ENCODE data around the gene PLAC1. TPM values are rescaled to one million over a fixed set of nuclear protein-coding genes. Genes with fewer than 3 reads are reported as not detected.

Gene PLAC1
- total and polyA plus RNA-seq, 2 experiments from 2014 or later: 0.50 to 0.83 TPM

GRCh38 chrX:134694333-134695322 lies 36.4 kb upstream of the PLAC1 start:
- Mint-ChIP-seq H3K27ac (no peak overlapping the region), H3K4me1 (no peaks in the 10 kb centered on the region)
- ATAC-seq: no peak

GRCh38 chrX:134693644-134694043 lies 35.4 kb upstream of the PLAC1 start:
- no peaks in the 10 kb centered on the region for H3K9me3 Mint-ChIP-seq
- Histone ChIP-seq H3F3A (replicated peaks; ENCODE audit: low read depth) (no peaks in the 10 kb centered on the region), H3K27me3 (ENCODE audit: insufficient read depth) (no peaks in the 10 kb centered on the region), H3K9me2 (ENCODE audit: insufficient read depth) (no peaks in the 10 kb centered on the region), H3K27ac (ENCODE audit: low read depth) (no peak overlapping the region), H3K79me2 (replicated peaks; ENCODE audit: insufficient read depth) (no peaks in the 10 kb centered on the region), H3K4me2 (no peak overlapping the region), H3K4me1 (ENCODE audit: insufficient read depth) (no peaks in the 10 kb centered on the region), H2AFZ (no peak overlapping the region), H4K20me1 (replicated peaks; ENCODE audit: insufficient read depth) (no peaks in the 10 kb centered on the region), H3K36me3 (ENCODE audit: insufficient read depth) (no peaks in the 10 kb centered on the region), H3K4me3 (no peak overlapping the region)
- ATAC-seq (no peak), DNase-seq (ENCODE audit: low spot score) (no peak)
- no peak overlapping the region for H3K27ac Mint-ChIP-seq
- peaks cover 4% of the 10 kb centered on the region; the same call in 2 of the 3 replicates for H3K4me1 Mint-ChIP-seq
- H3K27me3 Mint-ChIP-seq (ENCODE audit: insufficient read depth, low read depth, poor library complexity): no peaks in the 10 kb centered on the region
- H3K36me3 Mint-ChIP-seq (ENCODE audit: low read depth): no peaks in the 10 kb centered on the region
- no peak overlapping the region for H3K4me3 Mint-ChIP-seq
- TF ChIP-seq ZNF462 (CRISPR knock-in tag; IDR thresholded peaks at IDR 0.05): no peak
- TF ChIP-seq STAT1 (IDR thresholded peaks at IDR 0.05; ENCODE audit: unreplicated experiment): no peak

More at GRCh38 chrX:134694333-134695322, 36.4 kb upstream of the PLAC1 start:
- H3K4me2 ChIP-seq: no peak overlapping the region
- no peak overlapping the region for H3K27ac ChIP-seq (ENCODE audit: low read depth)
- H3K36me3 ChIP-seq (ENCODE audit: insufficient read depth): no peaks in the 10 kb centered on the region
- Mint-ChIP-seq H3K4me3 (no peak overlapping the region), H3K36me3 (ENCODE audit: low read depth) (no peaks in the 10 kb centered on the region), H3K27me3 (ENCODE audit: insufficient read depth, low read depth, poor library complexity) (no peaks in the 10 kb centered on the region), H3K9me3 (no peaks in the 10 kb centered on the region)
- H3K4me3 ChIP-seq: no peak overlapping the region
- H3F3A ChIP-seq (replicated peaks; ENCODE audit: low read depth): no peaks in the 10 kb centered on the region
- no peak for DNase-seq (ENCODE audit: low spot score)
- H3K9me2 ChIP-seq (ENCODE audit: insufficient read depth): no peaks in the 10 kb centered on the region
- TF ChIP-seq REST (IDR thresholded peaks at IDR 0.05; ENCODE audit: unreplicated experiment) (no peak), EZH2phosphoT487 (IDR thresholded peaks at IDR 0.05; ENCODE audit: unreplicated experiment) (no peak)
- TF ChIP-seq, protein P1, sequence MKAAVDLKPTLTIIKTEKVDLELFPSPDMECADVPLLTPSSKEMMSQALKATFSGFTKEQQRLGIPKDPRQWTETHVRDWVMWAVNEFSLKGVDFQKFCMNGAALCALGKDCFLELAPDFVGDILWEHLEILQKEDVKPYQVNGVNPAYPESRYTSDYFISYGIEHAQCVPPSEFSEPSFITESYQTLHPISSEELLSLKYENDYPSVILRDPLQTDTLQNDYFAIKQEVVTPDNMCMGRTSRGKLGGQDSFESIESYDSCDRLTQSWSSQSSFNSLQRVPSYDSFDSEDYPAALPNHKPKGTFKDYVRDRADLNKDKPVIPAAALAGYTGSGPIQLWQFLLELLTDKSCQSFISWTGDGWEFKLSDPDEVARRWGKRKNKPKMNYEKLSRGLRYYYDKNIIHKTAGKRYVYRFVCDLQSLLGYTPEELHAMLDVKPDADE (IDR thresholded peaks at IDR 0.05): no peak
- H2AFZ ChIP-seq: no peak overlapping the region
- no peaks in the 10 kb centered on the region for H4K20me1 ChIP-seq (replicated peaks; ENCODE audit: insufficient read depth)
- no peaks in the 10 kb centered on the region for H3K4me1 ChIP-seq (ENCODE audit: insufficient read depth)
- no peaks in the 10 kb centered on the region for H3K79me2 ChIP-seq (replicated peaks; ENCODE audit: insufficient read depth)
- H3K27me3 ChIP-seq (ENCODE audit: insufficient read depth): no peaks in the 10 kb centered on the region
